NCI-H82 (cell line): ENCODE measurements around the gene NDUFB1.

ENCODE experiments used
- DNase-seq: peaks from one replicate; lab custom pipeline; 2025; lab: John Stamatoyannopoulos, UW

The NDUFB1 gene

DNA sequence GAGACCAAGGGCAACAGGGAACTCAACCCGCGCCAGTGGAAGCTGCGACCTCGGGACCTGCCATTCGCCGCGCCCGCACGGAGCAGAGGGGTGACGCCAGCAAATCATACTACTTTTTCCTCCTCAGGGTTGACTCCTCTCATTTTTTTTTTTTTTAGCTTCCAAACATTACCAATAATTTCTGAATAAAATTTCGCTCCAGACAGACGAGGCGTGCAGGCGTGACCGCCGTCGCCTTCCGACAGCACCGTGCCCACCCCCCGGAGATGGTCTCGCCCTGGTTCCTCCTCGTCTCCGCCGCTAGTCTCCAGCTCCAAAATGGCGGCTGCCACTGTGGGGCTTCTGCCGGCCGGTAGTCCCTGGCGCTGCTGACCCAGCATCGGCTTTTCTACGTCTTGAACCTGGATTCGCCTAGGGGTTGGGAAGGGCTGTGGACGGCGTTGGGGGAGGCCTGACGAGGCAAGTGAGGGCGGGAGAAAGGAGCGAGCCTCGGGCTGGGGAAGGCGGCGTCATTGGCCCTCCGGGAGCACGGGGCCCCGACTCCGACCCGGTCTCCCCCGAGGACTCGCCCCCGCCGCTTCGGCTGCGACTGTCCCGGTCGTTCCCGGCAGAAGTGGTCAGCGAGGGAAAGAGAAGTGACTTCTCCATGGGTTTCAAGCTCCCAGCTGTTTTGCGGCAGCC, at the start of gene NDUFB1, which contains the start of gene CPSF2:
NDUFB1 (minus strand) TSS at position 37 of the 681 bp plus-strand sequence. CDS start 4,069 bp downstream, outside the sequence.
CPSF2 (plus strand) TSS at position 300 of the 681 bp plus-strand sequence. CDS start 9,016 bp downstream, outside the sequence.
- DNase-seq = peak; percentile 85

DNA sequence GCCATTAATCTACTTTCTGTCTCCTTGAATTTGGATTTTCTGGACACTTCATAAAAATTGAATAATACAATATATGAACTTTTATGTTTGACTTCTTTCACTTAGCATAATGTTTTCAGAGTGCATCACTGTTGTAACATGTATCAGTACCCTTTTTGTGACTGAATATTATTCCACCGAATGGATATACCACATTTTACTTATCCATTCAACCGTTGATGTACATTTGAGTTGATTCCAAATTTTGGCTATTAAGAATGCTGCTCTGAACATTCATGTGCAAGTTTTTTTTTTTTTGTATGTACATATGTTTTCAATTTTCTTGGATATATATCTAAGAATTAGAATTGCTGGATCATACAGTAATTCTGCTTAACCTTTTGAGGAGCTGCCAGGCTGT, 43.5 kb upstream of the NDUFB1 start:
- DNase-seq = no peak

DNA sequence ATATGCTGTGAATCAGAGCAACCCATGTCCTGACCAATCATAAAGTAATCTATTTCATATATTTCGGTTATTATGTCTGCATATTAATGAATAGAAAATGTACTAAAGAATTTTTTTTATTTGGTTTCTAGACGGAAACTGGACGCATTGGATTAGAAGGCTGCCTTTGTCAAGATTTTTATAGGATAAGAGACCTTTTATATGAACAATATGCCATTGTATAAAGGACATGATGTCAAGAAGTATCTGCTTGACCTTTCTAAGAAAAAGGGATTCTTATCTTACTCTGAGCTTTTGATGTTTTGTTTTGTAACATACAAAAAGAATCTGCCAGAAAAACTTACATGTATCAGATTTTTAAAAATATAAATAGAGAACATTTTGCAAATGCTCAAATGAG, 40.0 kb upstream of the NDUFB1 start:
- DNase-seq = no peak

DNA sequence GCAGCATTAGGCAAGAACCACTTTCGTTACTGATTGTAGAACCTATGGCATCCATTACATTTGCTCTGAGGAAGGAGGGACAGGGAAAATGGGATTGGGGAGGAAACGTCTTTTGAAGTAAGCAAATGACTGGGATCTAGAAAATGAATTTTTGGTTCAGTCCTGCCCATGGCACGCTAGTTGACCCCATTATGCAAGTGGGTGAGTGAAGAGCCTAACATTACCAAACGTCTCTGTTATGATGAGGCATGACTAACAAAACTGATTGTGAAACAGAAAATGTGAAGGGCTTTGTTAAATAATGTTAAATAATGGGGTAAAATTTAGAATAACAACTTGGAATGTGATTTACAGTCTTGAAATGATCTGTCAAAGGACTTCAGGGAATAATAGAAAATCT, 39.1 kb upstream of the NDUFB1 start:
- no peak for DNase-seq

DNA sequence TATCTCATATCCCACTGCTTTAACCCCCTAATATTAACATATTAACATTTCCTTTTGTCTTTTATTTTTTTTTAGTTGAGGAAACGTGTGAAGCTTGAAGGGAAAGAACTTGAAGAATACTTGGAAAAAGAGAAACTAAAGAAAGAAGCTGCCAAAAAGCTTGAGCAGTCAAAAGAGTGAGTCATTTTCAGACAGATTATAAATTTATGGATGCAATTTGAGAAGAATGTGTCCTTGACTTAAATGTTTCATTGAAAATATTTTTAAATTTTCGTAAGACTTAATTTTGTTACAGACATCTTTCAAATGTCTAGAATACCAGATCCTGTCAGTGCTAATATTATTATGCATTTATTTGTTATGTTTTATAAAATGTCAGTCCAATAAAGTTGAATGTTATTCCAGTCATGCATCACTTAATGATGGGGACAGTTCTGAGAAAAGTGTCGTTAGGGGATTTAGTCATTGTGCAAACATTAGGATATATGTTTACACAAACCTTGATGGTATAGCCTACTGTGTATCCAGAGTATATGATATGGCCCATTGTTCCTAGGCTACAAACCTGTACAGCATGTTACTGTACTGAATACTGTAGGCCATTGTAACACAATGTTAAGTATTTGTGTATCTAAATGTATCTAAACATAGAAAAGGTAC, 32.9 kb upstream of the NDUFB1 start:
- DNase-seq = no peak

DNA sequence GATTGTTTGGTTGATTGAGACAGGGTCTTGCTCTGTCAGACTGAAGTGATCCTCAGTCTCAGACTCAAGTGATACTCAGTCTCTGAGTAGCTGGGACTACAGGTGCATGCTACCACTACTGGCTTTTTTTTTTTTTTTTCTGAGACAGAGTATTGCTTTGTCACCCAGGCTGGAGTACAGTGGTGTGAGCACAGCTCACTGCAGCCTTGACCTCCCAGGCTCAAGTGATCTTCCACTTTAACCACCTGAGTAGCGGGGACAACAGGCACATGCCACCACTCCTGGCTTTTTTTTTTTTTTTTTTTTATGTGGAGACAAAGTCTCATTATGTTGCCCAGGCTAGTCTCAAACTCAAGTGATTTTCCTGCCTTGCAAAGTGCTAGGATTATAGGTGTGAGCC, 32.1 kb upstream of the NDUFB1 start:
- no peak for DNase-seq

DNA sequence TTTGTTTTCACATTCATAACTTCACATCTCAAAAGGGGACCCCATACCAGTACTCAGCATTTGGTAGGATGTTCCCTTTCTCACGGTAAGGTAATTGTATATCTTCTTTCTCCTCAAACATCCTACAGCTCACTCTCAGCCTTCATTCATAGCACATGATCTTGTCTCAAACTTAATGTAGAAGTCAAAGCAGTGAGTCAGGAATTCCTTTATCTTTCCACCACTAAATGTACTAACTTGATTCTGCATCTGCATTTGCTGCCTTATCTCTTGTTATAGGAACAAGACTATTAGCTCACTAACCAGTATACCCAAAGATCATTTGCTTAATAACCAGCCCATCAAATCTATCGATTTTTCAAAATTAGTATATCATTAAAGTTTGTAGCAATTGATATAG, 23.2 kb upstream of the NDUFB1 start:
- DNase-seq = no peak

DNA sequence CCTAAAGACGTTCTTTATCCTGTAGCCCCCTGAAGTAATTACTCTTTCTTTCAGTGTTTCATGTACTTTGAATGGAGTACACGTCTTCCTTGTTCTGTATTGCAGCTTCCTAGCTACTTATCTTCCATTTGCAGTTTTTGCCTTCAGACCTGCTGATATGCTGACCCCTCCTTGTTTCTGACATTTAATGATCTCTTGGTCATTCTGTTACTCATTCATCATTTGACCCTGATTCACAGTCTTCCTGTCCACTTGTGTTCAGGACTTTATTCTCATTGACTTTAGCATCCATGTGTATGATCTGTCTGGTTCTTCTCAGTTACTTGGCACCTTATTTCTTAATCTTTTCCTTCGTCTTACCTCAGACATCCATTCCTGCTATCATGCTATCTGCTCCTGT, 22.5 kb upstream of the NDUFB1 start:
- DNase-seq = no peak

DNA sequence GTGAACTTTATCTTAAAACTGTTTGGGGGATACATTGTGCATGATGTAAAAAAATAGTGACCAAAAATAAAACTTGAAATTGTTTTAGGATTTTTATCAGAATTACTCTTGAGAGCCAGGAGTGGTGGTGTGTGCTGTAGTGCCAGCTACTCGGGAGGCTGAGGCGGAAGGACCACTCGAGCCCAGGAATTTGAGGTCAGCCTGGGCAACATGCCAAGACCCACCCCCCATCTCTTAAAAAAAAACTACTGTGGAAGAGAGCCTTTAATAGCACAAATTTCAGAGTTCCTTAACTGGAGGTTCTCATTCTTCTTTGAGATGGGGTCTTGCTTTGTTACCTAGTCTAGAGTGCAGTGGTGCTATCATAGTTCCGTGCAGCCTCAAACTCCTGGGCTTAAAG, 21.8 kb upstream of the NDUFB1 start:
- no peak for DNase-seq

DNA sequence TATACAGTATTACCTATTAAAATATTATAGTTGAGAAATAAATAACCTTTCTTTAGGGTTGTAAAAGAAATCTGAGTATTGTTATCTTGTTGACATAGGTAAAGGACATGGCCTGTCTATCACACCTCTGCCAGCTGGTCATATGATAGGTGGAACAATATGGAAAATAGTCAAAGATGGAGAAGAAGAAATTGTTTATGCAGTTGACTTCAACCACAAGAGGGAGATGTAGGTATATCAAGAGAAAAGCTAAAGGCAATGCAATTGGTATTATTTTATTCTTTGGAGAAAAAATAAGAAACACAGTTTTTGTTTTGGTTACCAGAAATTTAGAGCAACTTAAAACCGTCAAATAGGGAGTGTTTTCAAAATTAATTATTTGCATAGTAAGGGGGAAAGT, 13.8 kb upstream of the NDUFB1 start:
- DNase-seq = peak; percentile 47

DNA sequence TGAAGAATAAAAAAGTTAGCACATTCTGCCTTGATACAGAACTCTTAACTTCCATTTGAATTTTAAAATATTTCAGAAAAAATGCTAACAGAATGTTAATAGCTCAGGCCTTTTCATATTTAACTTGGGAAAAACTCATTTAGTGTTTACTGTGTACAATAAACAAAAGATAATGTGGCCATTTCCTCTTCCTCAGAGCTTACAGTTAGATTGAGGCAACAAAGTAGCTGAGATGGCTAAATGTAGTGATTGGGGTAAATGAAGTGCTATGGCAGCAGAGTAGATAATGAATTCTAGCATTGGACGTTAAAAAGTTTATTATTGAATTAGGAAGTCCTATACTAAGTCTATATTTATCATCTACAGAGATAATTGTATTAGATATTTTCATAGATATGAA, 12.9 kb upstream of the NDUFB1 start:
- DNase-seq = no peak

DNA sequence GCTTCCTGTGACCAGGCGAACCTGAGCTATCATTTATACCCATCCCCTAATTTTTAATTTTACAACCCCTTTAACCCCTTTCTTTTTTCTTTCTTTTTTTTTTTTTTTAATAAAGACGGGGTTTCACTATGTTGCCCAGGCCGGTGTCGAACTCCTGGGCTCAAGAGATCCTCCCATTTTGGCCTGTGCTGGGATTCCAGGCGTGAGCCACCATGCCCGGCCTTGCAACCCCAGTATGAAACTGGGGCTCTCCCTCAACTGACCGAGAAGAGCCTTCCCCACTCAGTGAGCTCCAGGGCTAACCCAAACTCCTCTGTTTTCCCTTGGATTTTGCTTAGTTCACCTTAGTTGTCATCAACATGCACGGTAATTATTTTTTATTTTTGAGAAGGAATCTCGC, 1.3 kb upstream of the NDUFB1 start:
- no peak for DNase-seq

DNA sequence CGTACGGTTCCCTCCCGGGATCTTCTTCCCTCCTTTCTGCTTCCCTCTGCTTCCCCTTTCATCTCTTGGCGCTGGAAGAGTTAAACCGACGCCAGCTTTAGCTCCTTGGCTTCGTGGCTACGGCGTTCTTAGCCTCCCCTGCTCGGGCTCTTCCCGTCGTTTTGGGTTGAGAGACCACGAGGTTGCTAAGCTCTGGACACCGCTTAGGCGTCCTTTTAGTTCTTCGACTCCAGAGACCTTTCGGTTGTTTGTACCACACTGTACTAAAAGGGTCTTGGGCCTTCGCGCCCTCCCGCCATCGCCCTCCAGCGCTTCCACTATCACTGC, 808 bp upstream of the NDUFB1 start:
- peak; percentile 58 for DNase-seq

DNA sequence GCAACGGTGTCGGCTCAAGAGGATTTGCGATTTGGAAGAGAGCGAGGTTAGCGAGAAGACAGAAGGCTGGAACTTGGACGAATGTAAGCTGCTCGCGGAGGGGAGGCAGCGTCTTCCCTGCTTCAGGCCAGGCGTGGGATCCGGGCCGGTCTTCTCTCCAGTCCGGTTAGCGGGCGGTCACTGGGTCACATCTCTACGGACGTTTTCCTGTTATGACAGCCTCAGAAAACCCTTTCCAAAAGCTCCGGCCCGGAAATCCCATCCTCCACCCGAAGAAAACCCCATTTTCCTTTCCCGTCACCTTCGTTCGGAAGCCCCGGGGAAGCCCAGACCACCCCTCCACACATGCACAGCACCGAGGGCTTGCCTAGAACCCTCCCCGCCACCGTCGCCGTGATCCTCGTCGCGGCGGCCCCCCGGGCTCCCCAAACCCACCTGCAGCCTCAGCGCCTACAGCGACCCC, 268 bp downstream of the NDUFB1 start:
- peak; percentile 38 for DNase-seq

DNA sequence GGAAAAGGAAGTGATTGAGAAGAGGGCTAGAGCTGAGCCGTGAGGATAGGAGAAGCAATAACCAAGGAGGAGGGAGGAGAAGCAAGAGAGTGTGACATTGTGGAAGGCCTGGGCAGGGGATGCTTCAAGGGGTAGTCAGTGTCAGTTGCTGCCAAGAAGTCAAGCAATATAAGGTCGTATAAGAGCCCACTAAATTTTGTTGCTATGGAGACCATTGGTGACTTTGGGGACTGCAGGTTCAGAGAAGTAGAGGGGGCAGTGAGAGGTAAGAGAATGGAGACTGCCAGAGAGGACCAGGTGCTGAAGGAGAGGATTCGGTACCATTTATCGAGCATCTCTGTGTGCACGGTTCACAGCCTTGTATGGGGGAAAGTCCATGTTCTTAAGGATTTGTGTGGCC, 12.0 kb downstream of the NDUFB1 start:
- no peak for DNase-seq

DNA sequence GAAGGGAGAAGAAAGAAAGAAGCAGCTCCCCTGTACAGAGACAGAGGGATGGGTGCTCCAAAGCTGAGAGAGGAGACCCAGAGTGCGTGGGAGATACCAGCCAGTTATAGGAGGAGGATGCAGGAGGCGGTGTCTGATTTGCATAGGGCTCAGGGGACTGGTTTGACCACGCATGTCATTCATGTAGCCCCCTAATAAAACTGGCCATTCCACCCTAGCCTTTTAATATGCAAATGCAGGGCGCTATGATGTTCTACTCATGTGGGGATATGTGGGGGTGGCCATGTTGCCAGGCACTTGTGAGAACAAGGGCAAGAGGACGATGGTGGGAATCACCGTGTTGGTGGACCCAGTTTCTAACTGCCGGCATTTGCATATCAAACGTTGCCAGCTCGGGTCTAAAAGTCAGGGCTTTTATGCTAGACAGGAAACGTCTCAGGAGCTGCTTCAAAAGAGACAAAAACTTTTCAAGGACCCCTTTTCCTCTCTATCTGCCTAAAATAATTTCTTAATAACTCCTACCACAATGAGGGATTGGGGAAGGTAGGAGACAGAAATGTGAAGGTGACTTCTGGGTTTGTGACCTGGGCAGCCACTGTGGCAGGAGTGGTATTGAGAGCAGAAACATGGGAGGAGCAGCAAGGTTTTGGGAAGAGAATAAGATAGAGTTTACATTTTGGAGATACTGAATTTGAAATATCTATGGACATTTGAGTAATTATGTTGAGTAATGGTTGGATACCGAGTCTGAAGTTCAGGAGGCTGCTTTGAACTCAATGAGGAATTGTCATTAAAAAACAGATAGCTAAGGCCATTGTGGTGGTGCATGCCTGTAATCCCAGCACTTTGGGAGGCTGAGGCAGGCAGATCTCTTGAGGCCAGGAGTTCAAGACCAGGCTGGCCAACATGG, 12.9 kb downstream of the NDUFB1 start:
- no peak for DNase-seq

DNA sequence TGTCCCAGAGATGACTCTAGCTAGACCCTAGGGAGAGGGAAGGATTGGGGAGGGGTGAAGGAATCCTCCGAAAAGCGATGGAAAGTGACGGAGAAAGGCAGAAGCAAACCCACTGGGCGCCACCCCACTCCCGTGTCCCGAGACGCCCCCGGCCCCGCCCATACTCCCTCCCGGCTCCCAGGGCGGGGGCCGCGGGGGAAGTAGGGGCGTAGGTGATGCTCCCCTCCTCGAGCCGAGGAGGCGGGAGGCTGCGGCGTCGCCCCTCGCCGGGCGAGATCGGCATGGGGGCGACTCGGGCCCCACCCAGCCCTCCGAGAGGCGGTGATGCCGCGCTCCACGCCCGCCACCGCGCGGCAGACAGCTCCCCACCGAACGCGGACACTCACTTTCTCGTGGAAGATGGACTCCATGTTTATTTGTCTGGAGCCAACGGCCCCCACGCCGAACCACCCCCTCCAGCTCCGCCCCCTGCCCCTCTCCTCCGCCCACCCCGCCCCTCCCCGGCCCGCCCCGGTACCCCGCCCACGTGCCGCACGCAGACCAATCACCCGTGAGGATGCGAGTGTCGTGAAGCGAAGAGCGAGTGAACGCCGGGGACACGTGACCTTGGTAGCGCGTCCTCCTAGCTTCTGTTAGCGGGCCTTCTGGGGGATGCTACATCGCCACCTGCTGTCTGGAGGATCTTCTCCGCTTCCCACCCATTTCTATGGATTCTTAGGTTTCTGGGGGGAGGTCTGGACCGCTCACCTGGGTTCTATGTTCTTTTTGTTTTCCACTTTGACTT, 15.2 kb downstream of the NDUFB1 start, which contains the start of gene ATXN3:
ATXN3 (minus strand) TSS at position 440 of the 784 bp plus-strand sequence; CDS start at position 410, 30 bp downstream.
- DNase-seq = peak; percentile 98

DNA sequence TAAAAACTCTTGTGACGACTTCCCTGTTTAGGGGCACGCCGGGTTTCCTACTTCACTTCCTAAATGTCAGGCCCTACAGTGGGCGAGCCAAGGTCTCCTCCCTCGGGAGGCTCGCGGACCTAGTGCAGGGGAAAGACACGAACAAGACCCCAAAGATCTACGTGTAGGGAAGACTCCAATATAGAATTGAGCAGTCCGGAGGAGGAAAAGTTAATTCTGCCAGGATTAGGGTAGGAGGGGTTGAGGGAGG, 15.7 kb downstream of the NDUFB1 start:
- DNase-seq = no peak

DNA sequence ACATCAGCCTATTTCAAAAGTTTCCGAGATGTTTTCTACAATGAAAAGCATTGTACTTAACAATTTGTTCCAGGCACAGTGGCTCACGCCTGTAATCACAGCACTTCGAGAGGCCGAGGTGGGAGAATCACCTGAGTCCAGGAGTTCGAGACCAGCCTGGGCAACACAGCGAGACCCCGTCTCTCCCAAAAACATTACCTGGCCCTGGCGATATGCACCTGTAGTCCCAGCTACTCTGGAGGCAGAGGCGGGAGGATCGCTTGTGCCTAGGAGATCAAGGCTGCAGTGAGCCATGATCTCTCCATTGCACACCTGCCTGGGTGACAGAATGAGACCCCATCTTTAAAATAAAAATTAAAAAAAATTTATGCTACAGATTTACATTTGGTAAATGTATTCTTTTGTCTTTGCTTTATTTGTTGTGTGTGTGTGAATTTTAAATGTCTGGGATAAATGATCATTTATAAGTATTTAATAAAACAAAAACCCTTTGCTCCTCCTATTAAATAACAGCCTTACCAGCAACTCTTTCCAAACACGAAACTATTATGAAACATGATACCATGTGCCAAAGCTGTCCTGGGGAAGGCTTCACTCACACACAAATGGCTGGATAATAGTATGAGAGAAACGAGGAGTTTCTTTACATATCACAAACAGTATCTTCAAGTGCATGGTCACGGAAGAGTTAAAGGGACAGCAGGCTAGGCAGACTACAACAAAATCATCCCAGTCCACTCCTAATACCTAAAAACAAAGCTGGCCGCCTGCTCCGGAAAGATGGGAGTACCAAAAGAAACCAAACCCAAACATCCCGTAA, 16.2 kb downstream of the NDUFB1 start:
- no peak for DNase-seq

DNA sequence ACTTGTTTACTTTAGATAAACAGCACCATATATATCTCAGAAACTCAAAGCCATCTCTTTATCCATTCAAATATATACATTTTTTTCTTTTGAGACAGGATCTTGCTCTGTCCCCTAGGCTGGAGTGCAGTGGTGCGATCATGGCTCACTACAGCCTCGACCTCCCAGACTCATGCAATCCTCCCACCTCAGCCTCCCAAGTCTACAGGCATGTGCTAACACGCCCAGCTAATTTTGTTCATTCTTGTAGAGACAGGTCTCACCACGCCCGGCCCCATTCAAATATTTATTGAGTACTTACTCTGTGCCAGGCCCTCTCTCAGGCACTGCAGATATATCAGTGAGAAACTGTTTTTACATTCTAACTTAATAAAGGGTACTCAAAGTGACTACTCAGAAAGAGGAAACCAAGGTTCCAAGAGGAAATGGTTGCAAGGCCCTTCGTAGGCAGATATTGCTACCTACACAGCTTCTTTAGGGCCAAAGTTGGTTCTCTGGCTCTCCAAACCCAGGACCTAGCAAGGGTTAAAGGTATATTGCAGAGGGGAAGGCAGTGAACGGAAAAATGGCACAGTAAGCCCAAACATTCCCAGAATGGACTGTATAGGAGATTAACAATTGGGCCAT, 18.0 kb downstream of the NDUFB1 start:
- DNase-seq = no peak

DNA sequence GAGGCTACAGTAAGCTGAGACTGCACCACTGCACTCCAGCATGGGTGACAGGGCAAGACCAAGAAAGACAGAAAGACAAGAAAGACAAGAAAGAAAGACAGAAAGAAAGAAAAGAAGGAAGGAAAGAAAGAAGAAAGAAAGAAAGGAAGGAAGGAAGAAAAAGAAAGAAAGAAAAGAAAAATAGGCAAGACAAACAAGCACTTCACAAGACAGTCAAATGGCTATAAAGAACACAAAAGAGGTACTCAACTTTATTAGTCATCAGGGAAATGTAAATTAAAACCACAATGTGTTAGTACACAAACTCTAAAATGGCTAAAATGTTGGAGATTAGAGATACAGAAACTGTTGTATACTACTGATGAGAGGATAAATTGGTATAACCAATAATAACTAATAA, 21.7 kb downstream of the NDUFB1 start:
- DNase-seq = no peak
